ENCODE results near the gene LILRA5.
"Not testable (repeated sequence)": the region's sequence is repeated elsewhere in the genome, so short reads cannot be mapped to it uniquely, and the experiment has no call there.

Gene LILRA5

GRCh38 chr19:54272181-54272580, 40.8 kb downstream of the LILRA5 start:
- not testable (repeated sequence) for DNase-seq

GRCh38 chr19:54271587-54271986, 41.4 kb downstream of the LILRA5 start:
- not testable (repeated sequence) for DNase-seq

GRCh38 chr19:54271106-54271505, 41.9 kb downstream of the LILRA5 start:
- DNase-seq = no peak

GRCh38 chr19:54268936-54269335, 44.0 kb downstream of the LILRA5 start:
- DNase-seq = no peak

GRCh38 chr19:54266133-54266532, 46.8 kb downstream of the LILRA5 start:
- no peak for DNase-seq

GRCh38 chr19:54262470-54262869, 50.5 kb downstream of the LILRA5 start:
- DNase-seq = no peak

GRCh38 chr19:54262066-54262465, 50.9 kb downstream of the LILRA5 start:
- no peak for DNase-seq

- DNase-seq = no peak
Observed at GRCh38 chr19:54257116-54257480, 55.9 kb downstream of the LILRA5 start, which contains the start of gene LILRB5. TSS of gene LILRB5 (minus strand) at chr19:54257273. CDS start at chr19:54257193, 80 bp downstream.

All from NCI-H2107 (cell line).